ENCODE data around the gene SNCB.

GRCh38 chr5:176619203-176619568 lies 11.1 kb downstream of the SNCB start:
- TF ChIP-seq FOXP2 (optimal IDR thresholded peaks at IDR 0.05; ENCODE audit: control extremely low read depth, extremely low read length, insufficient read depth) (no peak), EZH2 (IDR thresholded peaks at IDR 0.05) (no peak), POLR2AphosphoS5 (IDR thresholded peaks at IDR 0.05; ENCODE audit: borderline replicate concordance, low read depth, low read length) (no peak)

All from SK-N-MC (cell line).